WTC11 (cell line): ENCODE measurements around the gene WNT10A. TPM values are rescaled to one million over a fixed set of nuclear protein-coding genes. Genes with fewer than 3 reads are reported as not detected.

Source experiments
- ATAC-seq: fragments of 200-7000 bp; cut with Tn5 transposase; 2 replicates; pipeline ENCODE4 v1.10.0; 2021; ENCODE audit warnings: mild to moderate bottlenecking, moderate library complexity
- CTCF ChIA-PET: fragments of 300-600 bp; sonication (Branson Sonifier 250); formaldehyde crosslinking; loops from one replicate; lab custom pipeline; 2021; ENCODE audit warnings: antibody characterized with exemption; lab: Charles Lee
- POLR2A ChIA-PET: fragments of 350-600 bp; sonication (Branson Sonifier 250); formaldehyde crosslinking; loops from one replicate; lab custom pipeline; 2021; ENCODE audit warnings: antibody characterized with exemption; lab: Charles Lee
- DNase-seq: peaks from one replicate; pipeline ENCODE4 v3.0.0; 2021; ENCODE audit warnings: low spot score
- H3K27ac Mint-ChIP-seq: 2 replicates; pipeline ENCODE4 v1.8.0; 2021; ENCODE audit warnings: mixed read lengths
- H3K27me3 Mint-ChIP-seq: 2 replicates; pipeline ENCODE4 v1.8.0; 2021; ENCODE audit warnings: low read depth, mild to moderate bottlenecking, moderate library complexity, mixed read lengths
- H3K36me3 Mint-ChIP-seq: 2 replicates; pipeline ENCODE4 v1.8.0; 2021; ENCODE audit warnings: mixed read lengths
- H3K4me1 Mint-ChIP-seq: 2 replicates; pipeline ENCODE4 v1.8.0; 2022; ENCODE audit warnings: mixed read lengths
- H3K4me3 Mint-ChIP-seq: 2 replicates; pipeline ENCODE4 v1.8.0; 2021; ENCODE audit warnings: mild to moderate bottlenecking, moderate library complexity, mixed read lengths
- H3K9me3 Mint-ChIP-seq: 2 replicates; pipeline ENCODE4 v1.8.0; 2021; ENCODE audit warnings: mixed read lengths
- AR ChIP-seq: fragments of 250-450 bp; sonication (Bioruptor Pico); IDR thresholded peaks from 2 replicates; pipeline ENCODE4 v1.9.0; 2021; ENCODE audit warnings: mild to moderate bottlenecking
- ATF3 ChIP-seq: sonication (generic); formaldehyde crosslinking; conservative IDR thresholded peaks from 2 replicates; pipeline ENCODE4 v1.8.1; 2022; ENCODE audit warnings: mild to moderate bottlenecking, missing genetic modification reagents
- ATF6 ChIP-seq: sonication (generic); formaldehyde crosslinking; IDR thresholded peaks from 2 replicates; pipeline ENCODE4 v1.8.1; 2023; ENCODE audit warnings: mild to moderate bottlenecking, missing genetic modification reagents
- CBFB ChIP-seq: sonication (generic); formaldehyde crosslinking; IDR thresholded peaks from 2 replicates; pipeline ENCODE4 v1.8.1; 2022; ENCODE audit warnings: mild to moderate bottlenecking, low read depth, missing genetic modification reagents
- CREB1 ChIP-seq: sonication (generic); formaldehyde crosslinking; IDR thresholded peaks from 2 replicates; pipeline ENCODE4 v1.8.0; 2023; ENCODE audit warnings: mild to moderate bottlenecking, missing genetic modification reagents
- EMX1 ChIP-seq: fragments of 250-450 bp; sonication (Bioruptor Pico); IDR thresholded peaks from 2 replicates; pipeline ENCODE4 v1.8.0; 2021; ENCODE audit warnings: mild to moderate bottlenecking
- ERG ChIP-seq: fragments of 250-450 bp; sonication (Bioruptor Pico); IDR thresholded peaks from 2 replicates; pipeline ENCODE4 v1.8.0; 2021; ENCODE audit warnings: mild to moderate bottlenecking
- FOXP1 ChIP-seq: sonication (generic); formaldehyde crosslinking; IDR thresholded peaks from 2 replicates; pipeline ENCODE4 v1.8.0; 2022; ENCODE audit warnings: missing genetic modification reagents, mild to moderate bottlenecking, moderate library complexity, borderline replicate concordance
- GRHL2 ChIP-seq: fragments of 250-450 bp; sonication (Bioruptor Pico); IDR thresholded peaks from 2 replicates; pipeline ENCODE4 v1.8.0; 2022; ENCODE audit warnings: mild to moderate bottlenecking, moderate library complexity; ENCODE audit not compliant: insufficient replicate concordance, severe bottlenecking
- HMGA2 ChIP-seq: fragments of 250-450 bp; sonication (Bioruptor Pico); IDR thresholded peaks from 2 replicates; pipeline ENCODE4 v1.4.0; 2021; ENCODE audit warnings: mild to moderate bottlenecking, moderate library complexity
- IRF1 ChIP-seq: sonication (generic); formaldehyde crosslinking; IDR thresholded peaks from 2 replicates; pipeline ENCODE4 v1.8.0; 2023; ENCODE audit warnings: missing genetic modification reagents
- MLX ChIP-seq: sonication (generic); formaldehyde crosslinking; IDR thresholded peaks from 2 replicates; pipeline ENCODE4 v1.8.1; 2023; ENCODE audit warnings: mild to moderate bottlenecking, missing genetic modification reagents, moderate library complexity
- NFE2L1 ChIP-seq: sonication (generic); formaldehyde crosslinking; IDR thresholded peaks from 2 replicates; pipeline ENCODE4 v1.8.1; 2023; ENCODE audit warnings: missing genetic modification reagents
- NR2C2 ChIP-seq: sonication (generic); formaldehyde crosslinking; IDR thresholded peaks from 2 replicates; pipeline ENCODE4 v1.8.0; 2022; ENCODE audit warnings: mild to moderate bottlenecking, missing genetic modification reagents
- PREB ChIP-seq: sonication (generic); formaldehyde crosslinking; IDR thresholded peaks from 2 replicates; pipeline ENCODE4 v1.8.1; 2022; ENCODE audit warnings: mild to moderate bottlenecking, missing genetic modification reagents, moderate library complexity, borderline replicate concordance
- TEAD1 ChIP-seq: sonication (generic); formaldehyde crosslinking; IDR thresholded peaks from 2 replicates; pipeline ENCODE4 v1.8.0; 2022; ENCODE audit warnings: mild to moderate bottlenecking, missing genetic modification reagents
- TP53 ChIP-seq: sonication (generic); formaldehyde crosslinking; IDR thresholded peaks from 2 replicates; pipeline ENCODE4 v1.8.1; 2023; ENCODE audit warnings: mild to moderate bottlenecking, missing genetic modification reagents
- ZNF121 ChIP-seq: sonication (generic); formaldehyde crosslinking; IDR thresholded peaks from 2 replicates; pipeline ENCODE4 v1.8.0; 2023; ENCODE audit warnings: missing genetic modification reagents
- ZNF138 ChIP-seq: sonication (generic); formaldehyde crosslinking; conservative IDR thresholded peaks from 2 replicates; pipeline ENCODE4 v1.8.1; 2022; ENCODE audit warnings: mild to moderate bottlenecking, moderate library complexity, missing genetic modification reagents
- ZNF281 ChIP-seq: sonication (generic); formaldehyde crosslinking; IDR thresholded peaks from 2 replicates; pipeline ENCODE4 v1.8.0; 2023; ENCODE audit warnings: mild to moderate bottlenecking, missing genetic modification reagents
- ZNF396 ChIP-seq: fragments of 250-450 bp; sonication (Bioruptor Pico); IDR thresholded peaks from 2 replicates; pipeline ENCODE4 v1.8.0; 2021; ENCODE audit warnings: mild to moderate bottlenecking, moderate library complexity, borderline replicate concordance
- ZNF423 ChIP-seq: fragments of 250-450 bp; sonication (Bioruptor Pico); IDR thresholded peaks from 2 replicates; pipeline ENCODE4 v2.1.2; 2022; ENCODE audit warnings: mild to moderate bottlenecking, moderate library complexity
- ZSCAN18 ChIP-seq: fragments of 250-450 bp; sonication (Bioruptor Pico); IDR thresholded peaks from 2 replicates; pipeline ENCODE4 v2.1.2; 2022; ENCODE audit warnings: mild to moderate bottlenecking, moderate library complexity
- total RNA-seq: library from RNA; stranded (reverse); gene quantifications from 3 replicates; pipeline ENCODE4 v1.2.3, GENCODE V29; 2021

WNT10A gene
- total RNA-seq, 1 experiment from 2014 or later: not detected

GRCh38 chr2:218861645-218862318, 18.9 kb upstream of the WNT10A start (continued):
- TF ChIP-seq ZSCAN18 (CRISPR knock-in tag) (no peak), EMX1 (CRISPR knock-in tag) (no peak), ZNF423 (CRISPR knock-in tag) (no peak), CBFB (CRISPR knock-in tag) (no peak), MLX (CRISPR knock-in tag) (no peak), AR (CRISPR knock-in tag) (no peak), IRF1 (CRISPR knock-in tag) (no peak), ZNF138 (CRISPR knock-in tag) (no peak), ERG (CRISPR knock-in tag) (no peak)

GRCh38 chr2:218863021-218863520, 17.6 kb upstream of the WNT10A start:
- no peak overlapping the region for H3K4me3 Mint-ChIP-seq
- DNase-seq: no peak
- TF ChIP-seq CREB1 (CRISPR knock-in tag): no peak
- TF ChIP-seq ATF3 (CRISPR knock-in tag): no peak
- TF ChIP-seq PREB: no peak
- TF ChIP-seq ATF6 (CRISPR knock-in tag): no peak
- TF ChIP-seq NFE2L1: no peak
- TF ChIP-seq TEAD1 (CRISPR knock-in tag): no peak
- TF ChIP-seq TP53 (CRISPR knock-in tag): no peak
- no peak for TF ChIP-seq NR2C2 (CRISPR knock-in tag)
- no peak for TF ChIP-seq HMGA2 (CRISPR knock-in tag)
- no peak for TF ChIP-seq GRHL2 (CRISPR knock-in tag)
- TF ChIP-seq ZNF396 (CRISPR knock-in tag): no peak
- no peak for TF ChIP-seq FOXP1 (CRISPR knock-in tag)
- no peak for TF ChIP-seq ZNF121 (CRISPR knock-in tag)
- no peak for TF ChIP-seq ZNF281 (CRISPR knock-in tag)
- no peak for TF ChIP-seq ZNF423 (CRISPR knock-in tag)

More at GRCh38 chr2:218863021-218863520, 17.6 kb upstream of the WNT10A start:
- no peak overlapping the region for H3K27ac Mint-ChIP-seq
- no peak for ATAC-seq
- CTCF ChIA-PET: interaction anchor here (0.6 to 3.4 kb wide), 5 partner anchors 13 to 148 kb away, joined by 3 to 14 read pairs (median 4); no protein-coding TSS in a partner anchor
- peaks cover 25% of the 10 kb centered on the region for H3K4me1 Mint-ChIP-seq
- H3K9me3 Mint-ChIP-seq: no peaks in the 10 kb centered on the region
- POLR2A ChIA-PET: no interaction called here
- H3K27me3 Mint-ChIP-seq: peaks cover 93% of the 10 kb centered on the region
- H3K36me3 Mint-ChIP-seq: no peaks in the 10 kb centered on the region
